Measurements from ENCODE around the gene FUT1.
"Not testable (repeated sequence)": the region's sequence is repeated elsewhere in the genome, so short reads cannot be mapped to it uniquely, and the experiment has no call there.

FUT1 gene

GRCh38 chr19:48718106-48718505, 34.3 kb downstream of the FUT1 start:
- DNase-seq (ENCODE audit: low spot score) = not testable (repeated sequence)

GRCh38 chr19:48716562-48717291, 35.7 kb downstream of the FUT1 start:
- no peak for DNase-seq (ENCODE audit: low spot score)

- DNase-seq (ENCODE audit: low spot score) = no peak
These were observed 36.7 kb downstream of the FUT1 start for GRCh38 chr19:48715681-48716171.

GRCh38 chr19:48714759-48715675, 37.4 kb downstream of the FUT1 start:
- no peak for DNase-seq (ENCODE audit: low spot score)

GRCh38 chr19:48713864-48714755, 38.3 kb downstream of the FUT1 start:
- peak; percentile 100 for DNase-seq (ENCODE audit: low spot score)

- no peak for DNase-seq (ENCODE audit: low spot score)
These were observed 39.2 kb downstream of the FUT1 start for GRCh38 chr19:48713041-48713863.

GRCh38 chr19:48711106-48711662, 41.3 kb downstream of the FUT1 start:
- no peak for DNase-seq (ENCODE audit: low spot score)

GRCh38 chr19:48708471-48708870, 44.0 kb downstream of the FUT1 start:
- DNase-seq (ENCODE audit: low spot score) = no peak

GRCh38 chr19:48705431-48705830, 47.0 kb downstream of the FUT1 start:
- DNase-seq (ENCODE audit: low spot score) = no peak

- DNase-seq (ENCODE audit: low spot score) = no peak
These were observed 49.1 kb downstream of the FUT1 start for GRCh38 chr19:48703316-48703715.

GRCh38 chr19:48702701-48703100, 49.7 kb downstream of the FUT1 start:
- DNase-seq (ENCODE audit: low spot score) = no peak

GRCh38 chr19:48698046-48698445, 54.4 kb downstream of the FUT1 start:
- no peak for DNase-seq (ENCODE audit: low spot score)
